Measurements from ENCODE around the gene TRIP12. TPM values are rescaled to one million over a fixed set of nuclear protein-coding genes. Genes with fewer than 3 reads are reported as not detected.

TRIP12 gene
- total RNA-seq, 1 experiment from 2014 or later: 115 TPM

DNA sequence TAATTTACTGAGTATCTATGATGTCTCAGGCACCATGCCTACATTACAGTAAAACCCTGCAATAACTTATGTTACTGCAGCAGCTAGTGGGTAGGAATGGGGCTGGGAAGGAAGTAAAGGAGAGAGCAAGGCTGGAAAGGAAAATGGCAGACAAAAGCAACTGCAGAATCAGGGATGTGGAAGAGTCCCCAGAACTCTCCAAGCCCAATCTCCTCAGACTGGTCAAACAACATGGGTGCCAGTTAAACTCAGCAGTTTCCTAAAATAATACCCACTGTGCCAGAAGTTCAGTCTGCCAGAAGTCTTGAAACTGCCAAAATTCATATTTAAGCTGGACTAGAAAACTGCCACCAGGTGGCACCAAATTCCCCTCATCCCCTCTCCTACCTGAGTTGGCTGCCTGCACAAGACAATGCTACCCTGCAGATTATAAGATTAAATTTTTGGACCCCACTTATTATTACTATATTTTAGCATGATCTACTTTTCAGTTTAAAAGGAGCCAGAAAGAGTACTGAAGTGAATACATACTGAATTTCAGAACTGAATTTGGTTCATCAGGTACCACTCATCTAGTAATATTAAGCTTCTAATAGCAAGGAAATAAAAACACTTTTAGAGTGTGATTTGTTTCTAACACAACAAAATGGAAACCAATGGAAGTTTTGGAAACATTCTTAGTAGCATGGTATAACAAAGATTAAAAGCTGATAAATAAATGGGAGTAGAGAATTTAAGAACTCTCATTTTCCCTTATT lies 120.6 kb downstream of the TRIP12 start:
- ChIA-PET POLR2A (interaction anchor here (0.6 kb wide), 1 partner anchor 744 kb away, joined by 9 read pairs; no protein-coding TSS in a partner anchor), CTCF (interaction anchor here (0.8 to 1.5 kb wide), 2 partner anchors 109 to 120 kb away, joined by 3 to 13 read pairs; no protein-coding TSS in a partner anchor)
- intact Hi-C loops (cut with micrococcal nuclease; ENCODE audit: unreplicated experiment): loop anchor here (1.0 kb wide), 1 partner anchor 110 kb away; no protein-coding TSS in a partner anchor
- H3K36me3 ChIP-seq (ENCODE audit: control insufficient read depth, insufficient read depth, low read length): no peaks in the 10 kb centered on the region; the same call in 1 of the 2 replicates
- TF ChIP-seq, protein P1, sequence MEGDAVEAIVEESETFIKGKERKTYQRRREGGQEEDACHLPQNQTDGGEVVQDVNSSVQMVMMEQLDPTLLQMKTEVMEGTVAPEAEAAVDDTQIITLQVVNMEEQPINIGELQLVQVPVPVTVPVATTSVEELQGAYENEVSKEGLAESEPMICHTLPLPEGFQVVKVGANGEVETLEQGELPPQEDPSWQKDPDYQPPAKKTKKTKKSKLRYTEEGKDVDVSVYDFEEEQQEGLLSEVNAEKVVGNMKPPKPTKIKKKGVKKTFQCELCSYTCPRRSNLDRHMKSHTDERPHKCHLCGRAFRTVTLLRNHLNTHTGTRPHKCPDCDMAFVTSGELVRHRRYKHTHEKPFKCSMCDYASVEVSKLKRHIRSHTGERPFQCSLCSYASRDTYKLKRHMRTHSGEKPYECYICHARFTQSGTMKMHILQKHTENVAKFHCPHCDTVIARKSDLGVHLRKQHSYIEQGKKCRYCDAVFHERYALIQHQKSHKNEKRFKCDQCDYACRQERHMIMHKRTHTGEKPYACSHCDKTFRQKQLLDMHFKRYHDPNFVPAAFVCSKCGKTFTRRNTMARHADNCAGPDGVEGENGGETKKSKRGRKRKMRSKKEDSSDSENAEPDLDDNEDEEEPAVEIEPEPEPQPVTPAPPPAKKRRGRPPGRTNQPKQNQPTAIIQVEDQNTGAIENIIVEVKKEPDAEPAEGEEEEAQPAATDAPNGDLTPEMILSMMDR (IDR thresholded peaks at IDR 0.05; ENCODE audit: insufficient read depth in 1 of 2, low read depth in 1 of 2, low read length in 1 of 2, severe bottlenecking in 1 of 2, unreplicated experiment in 1 of 2): peak; percentile 53 to 66
- Mint-ChIP-seq H3K36me3 (ENCODE audit: insufficient read depth, unreplicated experiment) (peaks cover 31% of the 10 kb centered on the region), H3K9me3 (ENCODE audit: unreplicated experiment) (no peaks in the 10 kb centered on the region), H3K27ac (ENCODE audit: unreplicated experiment) (no peak overlapping the region), H3K4me1 (ENCODE audit: low read depth, unreplicated experiment) (no peaks in the 10 kb centered on the region), H3K4me3 (ENCODE audit: unreplicated experiment) (no peak overlapping the region), H3K27me3 (ENCODE audit: insufficient read depth, unreplicated experiment) (no peaks in the 10 kb centered on the region)
- no peak overlapping the region for H3K4me3 ChIP-seq (ENCODE audit: low read depth, low read length)
- no peaks in the 10 kb centered on the region for H3K4me1 ChIP-seq
- BruUV-seq (replicated peaks): no TSS peak
- H3K27me3 ChIP-seq (replicated peaks; ENCODE audit: control insufficient read depth, insufficient read depth, low read length): no peaks in the 10 kb centered on the region
- peak; percentile 45 to 53 for DNase-seq
- H3K9me3 ChIP-seq: no peaks in the 10 kb centered on the region

DNA sequence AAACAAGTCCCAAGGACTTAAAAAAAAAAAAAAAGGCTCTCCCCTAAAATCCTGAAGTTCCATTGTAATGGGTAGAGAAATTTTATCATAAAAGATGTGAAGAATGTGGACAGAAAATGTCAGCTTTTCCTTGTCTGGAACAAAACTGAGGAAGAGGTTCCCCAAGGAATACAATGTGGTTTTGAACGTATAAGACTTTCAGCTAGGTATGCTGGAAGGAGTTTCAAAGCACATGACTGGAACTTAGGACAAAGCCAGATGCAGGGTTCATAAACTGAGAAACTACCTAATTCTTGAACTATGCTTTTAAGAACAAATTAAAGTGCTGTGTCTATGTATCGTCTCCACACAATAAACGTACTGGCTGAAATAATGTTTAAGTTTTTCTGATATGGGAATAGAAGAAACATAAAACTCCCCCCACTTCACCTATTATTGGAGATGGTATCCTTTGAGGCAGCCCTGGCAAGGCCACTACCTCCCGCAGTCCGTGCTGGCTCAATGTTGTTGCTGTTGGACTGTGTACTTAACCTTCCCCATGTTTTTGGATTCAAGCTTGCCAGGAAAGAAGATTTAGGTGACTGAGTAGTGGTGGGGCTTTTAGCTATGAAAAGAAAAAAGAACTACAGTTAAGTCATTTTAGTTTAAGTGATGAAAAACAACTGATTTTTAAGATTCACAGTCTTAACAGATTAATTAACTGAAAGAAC lies 123.2 kb downstream of the TRIP12 start:
- ChIA-PET CTCF (no interaction called here), POLR2A (no interaction called here)
- BruUV-seq (replicated peaks): no TSS peak
- Mint-ChIP-seq H3K4me1 (ENCODE audit: low read depth, unreplicated experiment) (no peaks in the 10 kb centered on the region), H3K27me3 (ENCODE audit: insufficient read depth, unreplicated experiment) (no peaks in the 10 kb centered on the region), H3K9me3 (ENCODE audit: unreplicated experiment) (no peaks in the 10 kb centered on the region), H3K27ac (ENCODE audit: unreplicated experiment) (no peak overlapping the region), H3K36me3 (ENCODE audit: insufficient read depth, unreplicated experiment) (peaks cover 30% of the 10 kb centered on the region), H3K4me3 (ENCODE audit: unreplicated experiment) (no peak overlapping the region)
- TF ChIP-seq, protein P1 (IDR thresholded peaks at IDR 0.05; ENCODE audit: insufficient read depth in 1 of 2, low read depth in 1 of 2, low read length in 1 of 2, severe bottlenecking in 1 of 2, unreplicated experiment in 1 of 2): no peak
- no peaks in the 10 kb centered on the region for H3K4me1 ChIP-seq
- H3K27me3 ChIP-seq (replicated peaks; ENCODE audit: control insufficient read depth, insufficient read depth, low read length): no peaks in the 10 kb centered on the region
- H3K36me3 ChIP-seq (ENCODE audit: control insufficient read depth, insufficient read depth, low read length): no peaks in the 10 kb centered on the region; the same call in 1 of the 2 replicates
- H3K9me3 ChIP-seq: no peaks in the 10 kb centered on the region
- intact Hi-C loops (cut with micrococcal nuclease; ENCODE audit: unreplicated experiment): no loop called here
- no peak for DNase-seq
- no peak overlapping the region for H3K4me3 ChIP-seq (ENCODE audit: low read depth, low read length)

DNA sequence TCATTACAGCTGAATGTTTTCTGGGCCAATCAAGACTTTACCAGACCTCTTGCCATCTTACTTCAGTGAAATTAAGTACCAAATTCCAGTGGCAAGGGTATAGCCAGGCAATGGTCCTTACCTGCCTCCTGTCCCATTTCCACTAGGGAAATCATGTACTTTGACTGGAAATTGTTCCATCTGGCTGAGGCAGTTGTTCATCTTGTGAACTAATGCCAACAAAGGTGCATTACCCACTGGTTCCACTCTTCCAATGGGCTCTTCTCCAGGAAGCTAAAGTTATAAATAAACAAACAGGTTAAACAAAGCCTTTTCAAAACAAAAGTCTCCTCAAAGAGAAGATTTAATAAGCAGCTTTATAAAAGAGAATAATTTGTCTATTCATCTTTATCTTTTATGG lies 126.8 kb downstream of the TRIP12 start:
- intact Hi-C loops (cut with micrococcal nuclease; ENCODE audit: unreplicated experiment): no loop called here
- H3K9me3 ChIP-seq: no peaks in the 10 kb centered on the region
- Mint-ChIP-seq H3K4me3 (ENCODE audit: unreplicated experiment) (no peak overlapping the region), H3K36me3 (ENCODE audit: insufficient read depth, unreplicated experiment) (peaks cover 50% of the 10 kb centered on the region), H3K9me3 (ENCODE audit: unreplicated experiment) (no peaks in the 10 kb centered on the region), H3K27me3 (ENCODE audit: insufficient read depth, unreplicated experiment) (no peaks in the 10 kb centered on the region), H3K4me1 (ENCODE audit: low read depth, unreplicated experiment) (no peaks in the 10 kb centered on the region), H3K27ac (ENCODE audit: unreplicated experiment) (no peak overlapping the region)
- no peak overlapping the region for H3K4me3 ChIP-seq (ENCODE audit: low read depth, low read length)
- no TSS peak for BruUV-seq (replicated peaks)
- peaks cover 2% of the 10 kb centered on the region for H3K36me3 ChIP-seq (ENCODE audit: control insufficient read depth, insufficient read depth, low read length)
- CTCF ChIA-PET: no interaction called here
- TF ChIP-seq, protein P1 (IDR thresholded peaks at IDR 0.05; ENCODE audit: insufficient read depth in 1 of 2, low read depth in 1 of 2, low read length in 1 of 2, severe bottlenecking in 1 of 2, unreplicated experiment in 1 of 2): no peak
- no peak for DNase-seq
- POLR2A ChIA-PET: no interaction called here
- no peaks in the 10 kb centered on the region for H3K4me1 ChIP-seq
- no peaks in the 10 kb centered on the region for H3K27me3 ChIP-seq (replicated peaks; ENCODE audit: control insufficient read depth, insufficient read depth, low read length)
